Measurements from ENCODE around the gene RXRA.

- TF ChIP-seq POLR2A (IDR thresholded peaks at IDR 0.05) (no peak), CTCF (IDR thresholded peaks at IDR 0.05) (no peak)
These were observed 8.8 kb downstream of the RXRA start for GRCh38 chr9:134335061-134335460.

Data from upper lobe of left lung (tissue), 4 donors.